Activated CD8-positive, alpha-beta T cell treated with anti-CD3 and anti-CD28 coated beads for 36 hours (primary cell): Measurements from ENCODE around the gene DNAAF8. TPM values are rescaled to one million over a fixed set of nuclear protein-coding genes. Genes with fewer than 3 reads are reported as not detected.

Experiments
- ATAC-seq: fragments of 200-7000 bp; cut with Tn5 transposase; one replicate; pipeline ENCODE4 v1.10.0; 2021; ENCODE audit warnings: mild to moderate bottlenecking, moderate library complexity
- CTCF ChIA-PET: fragments of 350-600 bp; sonication (Branson Sonifier 250); formaldehyde crosslinking; loops from one replicate; lab custom pipeline; 2021; ENCODE audit warnings: antibody characterized with exemption; lab: Charles Lee
- POLR2A ChIA-PET: fragments of 350-600 bp; sonication (Branson Sonifier 250); formaldehyde crosslinking; loops from one replicate; lab custom pipeline; 2021; ENCODE audit warnings: antibody characterized with exemption; lab: Charles Lee
- DNase-seq: peaks from one replicate; pipeline ENCODE4 v3.0.0-alpha.2; 2020
- H3K27ac Mint-ChIP-seq: one replicate; pipeline ENCODE4 v1.8.0; 2021; ENCODE audit warnings: mild to moderate bottlenecking, mixed read lengths
- H3K27me3 Mint-ChIP-seq: one replicate; pipeline ENCODE4 v1.8.0; 2021; ENCODE audit warnings: mixed read lengths
- H3K36me3 Mint-ChIP-seq: one replicate; pipeline ENCODE4 v1.8.0; 2021; ENCODE audit warnings: low read depth, mixed read lengths
- H3K4me1 Mint-ChIP-seq: one replicate; pipeline ENCODE4 v1.8.0; 2021; ENCODE audit warnings: low read depth, mixed read lengths
- H3K4me3 Mint-ChIP-seq: one replicate; pipeline ENCODE4 v1.8.0; 2021; ENCODE audit warnings: mild to moderate bottlenecking, moderate library complexity, mixed read lengths
- H3K9me3 Mint-ChIP-seq: one replicate; pipeline ENCODE4 v1.8.0; 2021; ENCODE audit warnings: mixed read lengths
- intact Hi-C: fragments of 100-400 bp; cut with micrococcal nuclease; formaldehyde crosslinking; loops from one replicate; pipeline ENCODE4 v1.10.0; 2022
- total RNA-seq, 2 experiments: library from RNA; stranded (reverse); gene quantifications; one replicate each; pipeline ENCODE4 v1.2.3, GENCODE V29; 2021
- TF ChIP-seq, protein P1 (sequence below): fragments of 200-600 bp; IDR thresholded peaks from one replicate; pipeline ENCODE4 v1.8.0; 2022; ENCODE audit warnings: antibody characterized with exemption, mild to moderate bottlenecking

DNAAF8 gene
- total RNA-seq, 2 experiments from 2014 or later, result 0.18 to 0.38 TPM

DNA sequence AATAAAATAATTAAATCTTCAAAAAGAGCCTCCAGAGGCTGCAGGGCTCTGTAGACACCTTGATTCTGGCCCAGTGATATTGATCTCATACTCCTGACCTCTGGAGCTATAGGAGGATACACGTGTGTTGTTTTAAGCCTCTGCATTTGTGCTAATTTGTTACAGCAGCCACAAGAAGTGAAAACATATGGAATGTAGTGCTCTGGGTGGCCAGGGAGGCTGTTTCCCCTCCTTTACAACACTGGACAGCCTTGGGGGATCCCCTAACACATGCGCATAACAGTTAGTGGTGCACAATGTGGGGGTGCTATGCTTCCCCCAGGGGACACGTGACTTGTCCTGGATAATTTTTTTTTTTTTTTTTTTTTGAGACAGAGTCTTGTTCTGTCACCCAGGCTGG, 37.3 kb downstream of the DNAAF8 start:
- ATAC-seq, result no peak
- CTCF ChIA-PET, result no interaction called here
- no peak overlapping the region for H3K4me3 Mint-ChIP-seq
- peaks cover 15% of the 10 kb centered on the region for H3K4me1 Mint-ChIP-seq
- no peaks in the 10 kb centered on the region for H3K9me3 Mint-ChIP-seq
- no peaks in the 10 kb centered on the region for H3K36me3 Mint-ChIP-seq
- no peak for DNase-seq
- TF ChIP-seq, protein P1, sequence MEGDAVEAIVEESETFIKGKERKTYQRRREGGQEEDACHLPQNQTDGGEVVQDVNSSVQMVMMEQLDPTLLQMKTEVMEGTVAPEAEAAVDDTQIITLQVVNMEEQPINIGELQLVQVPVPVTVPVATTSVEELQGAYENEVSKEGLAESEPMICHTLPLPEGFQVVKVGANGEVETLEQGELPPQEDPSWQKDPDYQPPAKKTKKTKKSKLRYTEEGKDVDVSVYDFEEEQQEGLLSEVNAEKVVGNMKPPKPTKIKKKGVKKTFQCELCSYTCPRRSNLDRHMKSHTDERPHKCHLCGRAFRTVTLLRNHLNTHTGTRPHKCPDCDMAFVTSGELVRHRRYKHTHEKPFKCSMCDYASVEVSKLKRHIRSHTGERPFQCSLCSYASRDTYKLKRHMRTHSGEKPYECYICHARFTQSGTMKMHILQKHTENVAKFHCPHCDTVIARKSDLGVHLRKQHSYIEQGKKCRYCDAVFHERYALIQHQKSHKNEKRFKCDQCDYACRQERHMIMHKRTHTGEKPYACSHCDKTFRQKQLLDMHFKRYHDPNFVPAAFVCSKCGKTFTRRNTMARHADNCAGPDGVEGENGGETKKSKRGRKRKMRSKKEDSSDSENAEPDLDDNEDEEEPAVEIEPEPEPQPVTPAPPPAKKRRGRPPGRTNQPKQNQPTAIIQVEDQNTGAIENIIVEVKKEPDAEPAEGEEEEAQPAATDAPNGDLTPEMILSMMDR, result no peak
- POLR2A ChIA-PET, result interaction anchor here (1.4 kb wide), 1 partner anchor 17 kb away, joined by 4 read pairs; the partner anchor contains the start of gene SEPTIN12
- H3K27me3 Mint-ChIP-seq, result no peaks in the 10 kb centered on the region
- H3K27ac Mint-ChIP-seq, result no peak overlapping the region
- intact Hi-C loops, result no loop called here

DNA sequence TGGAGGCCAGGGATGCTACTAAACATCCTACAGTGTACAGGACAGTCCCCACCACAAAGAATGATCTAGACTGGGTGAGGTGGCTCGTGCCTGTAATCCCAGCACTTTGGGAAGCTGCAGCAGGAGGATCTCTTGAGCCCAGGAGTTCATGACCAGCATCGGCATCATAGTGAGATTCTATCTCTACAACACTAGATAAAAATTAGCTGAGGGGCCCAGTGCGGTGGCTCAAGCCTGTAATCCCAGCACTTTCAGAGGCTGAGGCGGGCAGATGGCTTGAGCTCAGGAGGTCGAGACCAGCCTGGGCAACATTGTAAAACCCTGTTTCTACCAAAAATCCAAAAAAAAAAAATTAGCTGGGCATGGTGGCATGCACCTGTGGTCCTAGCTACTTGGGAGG, 38.0 kb downstream of the DNAAF8 start:
- no peaks in the 10 kb centered on the region for H3K9me3 Mint-ChIP-seq
- DNase-seq (no peak), ATAC-seq (no peak)
- no peaks in the 10 kb centered on the region for H3K27me3 Mint-ChIP-seq
- intact Hi-C loops, result no loop called here
- H3K4me3 Mint-ChIP-seq, result no peak overlapping the region
- H3K36me3 Mint-ChIP-seq, result no peaks in the 10 kb centered on the region
- ChIA-PET POLR2A (no interaction called here), CTCF (no interaction called here)
- H3K27ac Mint-ChIP-seq, result no peak overlapping the region
- TF ChIP-seq, protein P1, result no peak
- H3K4me1 Mint-ChIP-seq, result peaks cover 13% of the 10 kb centered on the region

DNA sequence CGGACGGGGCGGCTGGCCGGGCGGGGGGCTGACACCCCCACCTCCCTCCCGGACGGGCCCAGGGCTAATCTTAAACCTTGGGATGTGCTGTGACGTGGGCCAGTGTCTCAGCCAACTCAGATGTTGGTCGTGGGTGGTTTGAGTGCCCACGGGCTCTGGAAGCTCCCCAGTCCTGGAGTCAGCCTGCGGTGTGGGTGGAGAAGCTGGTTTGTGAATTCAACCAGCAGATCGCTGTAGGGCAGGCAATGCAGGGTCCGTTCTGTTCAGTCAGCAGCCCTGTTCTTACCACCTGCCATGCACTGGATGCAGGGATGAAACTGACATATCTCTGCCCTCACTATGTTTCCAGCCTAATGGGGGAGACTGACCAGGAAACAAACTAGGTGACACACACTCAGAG, 40.7 kb downstream of the DNAAF8 start:
- ATAC-seq, result no peak

DNA sequence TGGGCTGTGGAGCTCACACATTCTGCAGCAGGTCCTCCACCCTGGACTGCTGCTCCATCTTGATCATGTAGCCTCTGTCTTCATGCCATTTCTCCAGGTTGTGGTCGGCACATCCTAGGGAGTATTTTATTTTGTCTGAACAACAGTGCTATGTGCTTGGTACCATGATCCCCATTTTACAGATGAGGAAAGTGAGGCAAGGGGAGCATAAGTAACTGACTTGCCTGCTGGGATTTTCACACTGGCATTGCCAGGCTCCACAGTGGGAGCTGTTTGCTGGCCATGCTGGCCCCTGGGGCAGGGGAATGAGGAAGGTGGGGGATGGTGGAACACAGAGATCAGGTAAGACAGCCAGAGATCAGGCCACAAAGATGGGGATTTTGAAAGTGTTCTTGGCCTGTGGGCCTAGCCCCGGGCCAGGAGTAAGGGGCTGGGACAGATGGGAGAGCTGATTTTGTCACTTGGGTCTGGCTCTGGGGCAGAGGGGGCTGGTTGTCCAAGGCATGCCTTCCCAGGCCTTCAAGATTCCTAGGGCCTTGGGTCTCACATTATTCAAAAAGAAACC, 41.9 kb downstream of the DNAAF8 start:
- intact Hi-C loops, result no loop called here
- no peak overlapping the region for H3K27ac Mint-ChIP-seq
- H3K4me3 Mint-ChIP-seq, result no peak overlapping the region
- CTCF ChIA-PET, result no interaction called here
- no peaks in the 10 kb centered on the region for H3K4me1 Mint-ChIP-seq
- no peaks in the 10 kb centered on the region for H3K9me3 Mint-ChIP-seq
- ATAC-seq, result no peak
- no peak for DNase-seq
- no peaks in the 10 kb centered on the region for H3K27me3 Mint-ChIP-seq
- POLR2A ChIA-PET, result no interaction called here
- H3K36me3 Mint-ChIP-seq, result no peaks in the 10 kb centered on the region
- TF ChIP-seq, protein P1, result no peak

More for the DNA sequence above, 40.7 kb downstream of the DNAAF8 start:
- Mint-ChIP-seq H3K9me3 (no peaks in the 10 kb centered on the region), H3K27me3 (no peaks in the 10 kb centered on the region), H3K27ac (no peak overlapping the region), H3K4me1 (no peaks in the 10 kb centered on the region), H3K4me3 (no peak overlapping the region), H3K36me3 (no peaks in the 10 kb centered on the region)
- no peak for DNase-seq
- CTCF ChIA-PET, result no interaction called here
- POLR2A ChIA-PET, result no interaction called here
- intact Hi-C loops, result no loop called here
- TF ChIP-seq, protein P1, result no peak

DNA sequence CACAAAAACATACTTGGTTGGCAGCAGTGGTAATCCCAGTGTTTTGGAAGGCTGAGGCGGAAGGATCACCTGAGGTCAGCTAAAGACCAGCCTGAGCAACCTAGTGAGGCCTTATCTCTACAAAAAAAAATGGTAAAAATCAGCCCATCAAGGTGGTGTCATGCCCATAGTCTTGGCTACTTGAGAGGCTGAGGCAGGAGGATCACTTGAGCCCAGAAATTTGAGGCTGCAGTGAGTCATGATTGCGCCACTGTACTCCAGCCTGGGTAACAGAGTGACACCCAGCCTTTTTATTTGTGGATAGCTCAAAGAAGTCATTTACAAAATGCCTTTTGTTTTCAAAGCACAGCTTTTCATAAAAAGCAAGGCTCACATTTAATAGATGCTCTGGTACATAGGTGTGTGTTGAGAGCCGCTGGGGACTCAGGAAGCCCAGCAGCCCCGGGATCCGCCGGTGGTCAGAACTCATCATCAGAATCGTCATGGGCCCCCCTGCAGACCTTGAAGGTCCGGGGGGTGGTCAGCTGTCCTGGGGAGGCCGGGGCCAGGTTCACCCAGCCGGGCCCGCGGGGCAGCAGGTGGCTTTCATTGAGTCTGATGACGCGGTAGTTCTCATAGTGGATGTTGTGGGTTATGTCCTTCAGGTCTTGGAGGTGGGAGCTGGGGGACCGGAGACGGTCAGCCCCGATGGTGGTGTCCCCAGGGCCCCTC, 43.2 kb downstream of the DNAAF8 start:
- no peaks in the 10 kb centered on the region for H3K9me3 Mint-ChIP-seq
- ChIA-PET POLR2A (interaction anchor here (1.0 kb wide), 1 partner anchor 22 kb away, joined by 3 read pairs; no protein-coding TSS in a partner anchor), CTCF (no interaction called here)
- no peaks in the 10 kb centered on the region for H3K36me3 Mint-ChIP-seq
- DNase-seq (no peak), ATAC-seq (no peak)
- no peak overlapping the region for H3K4me3 Mint-ChIP-seq
- H3K27me3 Mint-ChIP-seq, result no peaks in the 10 kb centered on the region
- TF ChIP-seq, protein P1, result no peak
- no peak overlapping the region for H3K27ac Mint-ChIP-seq
- no peaks in the 10 kb centered on the region for H3K4me1 Mint-ChIP-seq
- intact Hi-C loops, result no loop called here
